Measurements from ENCODE around the gene EIF3J.
"Not testable (repeated sequence)": the region's sequence is repeated elsewhere in the genome, so short reads cannot be mapped to it uniquely, and the experiment has no call there.

The EIF3J gene, protein sequence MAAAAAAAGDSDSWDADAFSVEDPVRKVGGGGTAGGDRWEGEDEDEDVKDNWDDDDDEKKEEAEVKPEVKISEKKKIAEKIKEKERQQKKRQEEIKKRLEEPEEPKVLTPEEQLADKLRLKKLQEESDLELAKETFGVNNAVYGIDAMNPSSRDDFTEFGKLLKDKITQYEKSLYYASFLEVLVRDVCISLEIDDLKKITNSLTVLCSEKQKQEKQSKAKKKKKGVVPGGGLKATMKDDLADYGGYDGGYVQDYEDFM

DNA sequence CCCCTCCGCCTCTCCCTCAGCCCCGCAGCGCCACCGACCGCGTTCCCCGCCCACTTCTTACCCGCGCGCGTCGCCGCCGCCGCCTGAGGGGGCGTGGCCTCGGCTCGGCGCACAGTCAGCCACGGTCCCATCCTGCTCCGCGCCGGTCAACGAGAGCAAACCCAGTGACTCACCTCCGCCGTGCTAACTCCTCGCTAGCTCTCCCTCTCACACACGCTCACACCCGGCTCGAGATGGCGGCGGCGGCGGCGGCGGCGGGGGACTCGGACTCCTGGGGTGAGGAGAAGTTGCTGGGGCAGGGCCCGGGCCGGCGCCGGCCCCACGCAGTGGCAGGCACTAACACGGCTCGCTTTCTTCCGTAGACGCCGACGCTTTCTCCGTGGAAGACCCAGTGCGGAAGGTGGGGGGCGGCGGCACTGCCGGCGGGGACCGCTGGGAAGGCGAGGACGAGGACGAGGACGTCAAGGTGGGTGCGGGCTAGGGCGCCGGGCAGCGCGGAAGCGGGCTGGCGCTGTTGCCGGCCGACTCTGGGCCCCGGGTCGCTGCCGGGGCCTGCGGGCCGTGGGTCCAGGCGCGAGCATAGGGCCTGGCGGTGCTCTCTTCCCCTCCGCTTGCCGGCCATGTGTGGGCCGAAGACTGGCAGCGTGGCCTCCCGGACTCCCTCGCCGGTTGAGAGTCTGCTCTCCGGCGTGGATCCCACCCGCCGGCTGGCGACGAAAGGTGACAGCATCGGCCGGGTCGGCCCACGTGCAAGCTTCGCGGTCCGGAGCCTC is at the start of gene EIF3J:
Gene EIF3J (plus strand): TSS at position 186 of the 773 bp plus-strand sequence. CDS start 48 bp downstream, at position 234.
- peak; percentile 95 for DNase-seq (ENCODE audit: low spot score)

DNA sequence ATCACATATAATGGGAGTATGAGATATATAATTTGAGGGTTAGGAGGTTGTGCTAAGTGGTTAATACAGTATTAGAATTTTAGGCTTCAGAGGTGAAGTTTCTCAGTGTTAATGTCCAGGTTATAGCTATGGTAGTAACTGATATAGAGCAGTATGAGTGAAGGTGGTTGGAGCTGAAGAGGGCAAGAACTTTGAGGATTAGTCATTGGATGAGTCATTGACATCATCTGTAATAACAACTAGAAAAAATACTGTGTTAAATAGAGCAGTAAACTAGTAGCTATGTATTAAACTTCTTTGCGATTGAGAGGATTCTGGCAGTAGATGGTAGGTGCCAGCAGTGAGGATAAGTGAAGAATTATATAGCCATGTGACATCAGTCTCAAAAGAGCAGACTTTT is 47.5 kb upstream of the EIF3J start:
- DNase-seq (ENCODE audit: low spot score), result no peak

DNA sequence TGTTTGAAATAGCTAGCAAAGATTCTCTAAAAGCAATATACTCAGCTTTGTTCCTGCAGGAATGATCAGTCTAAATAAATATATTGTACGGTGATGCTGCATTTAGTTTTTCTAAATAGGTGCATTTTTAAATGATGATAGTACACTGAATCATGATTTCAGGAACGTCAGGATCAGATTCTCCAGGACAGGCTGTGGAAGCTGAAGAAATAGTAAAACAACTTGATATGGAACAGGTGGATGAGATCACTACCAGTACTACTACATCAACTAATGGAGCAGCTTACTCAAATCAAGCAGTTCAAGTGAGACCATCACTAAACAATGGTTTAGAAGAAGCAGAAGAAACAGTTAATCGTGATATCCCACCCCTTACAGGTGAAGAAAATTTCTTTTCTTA is 46.3 kb upstream of the EIF3J start:
- DNase-seq (ENCODE audit: low spot score), result no peak

DNA sequence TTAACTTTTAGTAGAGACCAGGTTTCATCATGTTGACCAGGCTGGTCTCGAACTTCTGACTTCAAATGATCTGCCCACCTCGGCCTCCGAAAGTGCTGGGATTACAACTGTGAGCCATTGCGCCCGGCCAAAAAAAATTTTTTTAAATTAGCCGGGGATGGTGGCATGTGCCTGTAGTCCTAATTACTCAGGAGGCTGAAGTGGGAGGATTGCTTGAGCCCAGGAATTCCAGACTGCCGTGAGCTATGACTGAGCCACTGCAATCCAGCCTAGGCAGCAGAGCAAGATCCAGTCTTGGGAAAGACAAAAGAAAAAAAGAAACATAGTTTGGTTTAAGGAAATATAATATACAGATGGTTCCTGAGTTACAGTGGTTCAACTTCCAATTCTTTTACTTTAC is 44.9 kb upstream of the EIF3J start:
- DNase-seq (ENCODE audit: low spot score), result no peak

DNA sequence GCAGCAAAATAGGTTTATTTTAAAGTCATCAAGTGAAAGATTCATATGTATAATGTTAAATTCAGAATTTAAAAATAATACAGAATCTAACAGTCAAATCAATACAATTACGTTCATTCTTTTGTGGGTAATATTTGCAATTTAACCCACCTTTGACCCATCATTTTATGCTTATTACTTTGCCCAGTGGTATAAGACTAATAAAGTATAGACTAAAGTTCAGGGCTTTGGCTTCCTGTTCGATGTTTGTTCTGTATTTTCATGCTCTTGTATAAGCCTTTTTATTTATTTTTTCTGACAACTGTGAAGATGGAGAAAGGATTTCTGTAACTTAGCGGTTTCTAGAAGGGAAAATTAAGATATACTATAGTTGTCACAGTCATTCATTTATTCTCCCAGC is 44.3 kb upstream of the EIF3J start:
- no peak for DNase-seq (ENCODE audit: low spot score)

DNA sequence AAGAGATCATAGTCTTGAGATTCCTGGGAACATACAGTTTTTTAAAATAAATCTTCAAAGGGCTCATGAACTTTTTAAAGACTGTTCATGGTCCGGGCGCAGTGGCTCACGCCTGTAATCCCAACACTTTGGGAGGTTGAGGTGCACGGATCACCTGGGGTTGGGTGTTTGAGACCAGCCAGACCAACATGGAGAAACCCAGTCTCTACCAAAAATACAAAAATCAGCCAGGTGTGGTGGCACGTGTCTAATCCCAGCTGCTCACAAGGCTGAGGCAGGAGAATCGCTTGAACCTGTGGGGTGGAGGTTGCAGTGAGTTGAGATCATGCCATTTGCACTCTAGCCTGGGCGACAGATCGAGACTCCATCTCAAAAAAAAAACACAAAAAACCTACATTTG is 41.4 kb upstream of the EIF3J start:
- no peak for DNase-seq (ENCODE audit: low spot score)

DNA sequence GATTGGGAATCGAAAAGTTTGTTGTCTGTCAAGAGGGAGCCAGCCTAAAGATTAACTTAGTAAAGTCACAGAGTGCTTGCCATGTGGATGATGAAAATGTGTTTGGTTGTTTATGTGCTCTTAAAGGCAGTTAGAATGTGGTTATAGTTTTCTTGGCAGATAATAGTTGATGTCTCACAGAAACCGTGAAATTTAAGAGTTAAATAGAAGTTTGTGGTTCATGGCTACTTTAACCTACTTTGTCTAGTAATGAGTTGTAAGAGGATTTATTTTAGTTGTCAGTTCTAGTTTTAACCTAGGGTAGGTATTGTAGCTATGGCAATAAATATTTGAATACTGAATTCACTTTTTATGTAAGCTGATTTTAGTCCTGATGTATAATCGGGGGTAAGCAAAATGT is 36.4 kb upstream of the EIF3J start:
- no peak for DNase-seq (ENCODE audit: low spot score)

DNA sequence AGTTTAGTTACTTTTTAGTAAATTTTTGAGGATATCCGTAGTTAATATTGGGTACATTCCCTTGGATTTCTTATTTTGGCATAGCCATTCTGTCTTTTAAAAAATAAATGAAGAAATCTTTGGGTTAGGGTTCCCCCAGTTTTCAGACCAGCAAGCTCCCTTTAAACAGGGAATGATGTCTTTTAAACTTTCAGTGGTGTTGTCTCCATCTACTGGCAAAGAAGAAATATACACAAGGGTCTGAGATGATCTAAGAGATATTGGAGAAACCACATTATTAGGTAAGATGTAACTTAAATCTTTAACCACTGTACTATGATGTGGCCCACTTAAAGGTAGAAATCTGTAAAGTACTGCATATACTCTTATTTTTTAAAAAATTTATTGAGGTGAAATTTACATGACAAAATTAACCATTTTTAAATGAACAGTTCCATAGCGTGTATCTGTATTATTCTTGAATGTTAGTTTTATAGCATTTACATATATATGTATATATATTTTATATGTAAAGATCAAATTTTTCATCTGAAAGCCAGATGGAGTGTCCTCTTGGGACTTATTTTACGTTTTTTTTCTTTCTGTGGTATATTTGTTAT is 35.1 kb upstream of the EIF3J start:
- peak; percentile 22 for DNase-seq (ENCODE audit: low spot score)

DNA sequence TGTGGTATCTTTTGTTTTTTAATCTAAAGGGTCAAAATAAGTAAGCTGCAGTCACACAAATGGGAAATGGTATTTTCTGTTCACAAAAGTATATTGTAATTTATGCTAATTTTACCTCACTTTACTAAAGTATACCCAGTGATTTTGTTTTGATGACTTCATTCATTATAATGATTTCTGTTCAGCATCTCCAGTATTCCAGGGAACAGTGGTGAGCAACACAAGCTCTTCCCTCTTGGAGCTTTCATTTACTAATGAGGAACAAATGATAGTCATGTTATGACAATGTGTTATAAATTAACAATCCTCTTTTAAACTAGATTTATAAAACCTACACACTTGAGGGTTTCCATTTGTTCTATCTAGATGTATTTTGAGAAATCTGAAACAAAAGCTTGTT is 20.5 kb upstream of the EIF3J start:
- DNase-seq (ENCODE audit: low spot score), result no peak

DNA sequence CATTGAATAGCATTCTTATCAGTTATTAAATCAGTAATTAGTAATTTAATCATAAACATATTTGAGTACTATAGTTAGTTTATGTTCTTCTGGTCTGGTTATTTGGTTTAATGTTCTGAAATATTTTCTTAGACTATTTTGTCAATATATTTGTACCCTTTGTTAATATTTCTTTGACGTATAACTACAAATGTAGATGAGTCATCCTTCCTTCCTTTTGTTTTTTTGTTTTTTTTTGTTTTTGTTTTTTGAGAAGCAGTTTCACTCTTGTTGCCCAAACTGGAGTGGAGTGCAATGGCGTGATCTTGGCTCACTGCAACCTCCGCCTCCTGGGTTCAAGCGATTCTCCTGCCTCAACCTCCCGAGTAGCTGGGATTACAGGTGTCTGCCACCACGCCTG is 17.4 kb upstream of the EIF3J start:
- DNase-seq (ENCODE audit: low spot score), result no peak

DNA sequence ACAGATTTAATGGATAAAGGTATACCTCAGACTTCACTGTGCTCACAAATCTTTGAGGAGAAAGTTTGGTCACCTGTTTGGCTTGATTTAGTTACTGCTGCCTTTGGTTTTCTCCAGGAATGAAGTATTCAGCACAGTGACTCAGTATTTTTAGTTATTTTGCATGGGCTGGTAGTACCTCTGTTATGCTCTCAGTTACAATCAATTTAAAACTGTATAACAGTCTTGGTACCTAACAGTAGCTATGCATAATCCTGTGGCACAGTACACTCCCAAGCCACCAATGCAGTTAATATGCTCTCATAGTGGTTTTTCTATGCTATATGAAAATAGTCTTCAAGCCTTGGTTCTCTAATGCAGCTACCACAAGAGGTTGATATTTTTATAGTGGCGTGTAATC is 11.9 kb upstream of the EIF3J start:
- no peak for DNase-seq (ENCODE audit: low spot score)

DNA sequence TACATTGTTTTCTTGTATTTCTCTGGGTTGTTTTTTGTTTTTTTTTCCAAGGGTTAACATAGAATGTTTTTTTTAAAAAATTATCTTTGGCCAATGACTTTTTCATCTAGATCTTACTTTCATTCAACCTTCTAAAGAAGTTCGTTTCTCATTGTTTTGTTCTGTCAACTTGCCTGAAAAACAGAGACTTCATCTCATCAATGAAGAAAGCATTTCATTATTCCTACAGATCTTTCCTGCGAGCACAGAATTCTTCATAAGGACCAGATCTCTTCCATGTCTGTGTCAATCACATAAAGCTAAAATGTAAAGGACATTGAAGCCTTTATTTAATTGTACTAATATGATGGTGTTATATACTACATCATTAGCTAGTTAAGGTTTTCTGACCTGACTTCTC is 9.7 kb upstream of the EIF3J start:
- DNase-seq (ENCODE audit: low spot score), result no peak

DNA sequence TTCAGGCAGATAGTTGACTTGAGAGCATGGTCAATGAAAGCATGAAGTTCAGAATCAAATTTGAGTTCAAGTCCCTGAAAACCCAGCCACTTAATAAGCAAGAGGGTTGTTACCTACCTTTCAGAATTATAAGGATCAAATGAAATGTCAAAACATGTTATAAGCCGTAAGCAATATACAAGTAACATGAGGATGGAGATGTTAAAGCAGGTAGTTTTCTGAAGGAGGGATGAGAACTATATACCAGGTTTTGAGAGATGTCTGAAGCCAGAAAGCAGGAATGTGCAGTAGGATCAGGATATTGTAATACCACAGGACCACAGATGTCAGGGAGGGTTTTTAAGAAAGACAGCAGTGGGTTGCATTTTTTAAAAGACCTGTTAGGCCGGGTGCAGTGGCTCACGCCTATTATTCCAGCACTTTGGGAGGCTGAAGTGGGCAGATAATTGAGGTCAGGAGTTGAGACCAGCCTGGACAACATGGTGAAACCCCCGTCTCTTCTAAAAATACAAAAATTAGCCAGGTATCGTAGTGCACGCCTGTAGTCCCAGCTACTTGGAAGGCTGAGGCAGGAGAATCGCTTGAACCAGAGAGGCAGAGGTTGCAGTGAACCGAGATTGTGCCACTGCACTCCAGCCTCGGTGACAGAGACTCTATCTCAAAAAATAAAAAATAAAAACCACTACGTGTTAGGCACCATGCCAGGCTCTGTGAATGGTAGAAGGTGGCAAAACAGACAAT is 6.9 kb upstream of the EIF3J start:
- DNase-seq (ENCODE audit: low spot score), result no peak

DNA sequence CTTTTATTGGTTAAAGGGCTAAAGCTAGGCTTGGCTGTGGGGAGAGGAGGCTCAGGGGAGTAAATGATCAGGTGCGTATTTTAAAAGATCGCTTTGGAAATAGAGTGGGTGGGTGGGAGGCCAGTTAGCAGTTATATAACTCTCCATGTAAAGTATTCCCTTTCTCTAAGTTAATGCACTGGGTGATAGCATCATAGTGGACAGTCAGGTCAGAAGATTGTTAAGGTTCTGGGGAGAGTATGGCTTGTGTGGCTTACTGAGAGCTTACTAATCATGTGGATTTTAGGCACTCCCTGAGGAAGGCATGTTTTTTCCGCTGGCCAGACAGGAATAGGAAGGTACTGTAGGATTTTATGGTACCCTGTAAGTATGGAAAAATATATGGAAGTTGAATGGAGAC is 6.3 kb upstream of the EIF3J start:
- no peak for DNase-seq (ENCODE audit: low spot score)

DNA sequence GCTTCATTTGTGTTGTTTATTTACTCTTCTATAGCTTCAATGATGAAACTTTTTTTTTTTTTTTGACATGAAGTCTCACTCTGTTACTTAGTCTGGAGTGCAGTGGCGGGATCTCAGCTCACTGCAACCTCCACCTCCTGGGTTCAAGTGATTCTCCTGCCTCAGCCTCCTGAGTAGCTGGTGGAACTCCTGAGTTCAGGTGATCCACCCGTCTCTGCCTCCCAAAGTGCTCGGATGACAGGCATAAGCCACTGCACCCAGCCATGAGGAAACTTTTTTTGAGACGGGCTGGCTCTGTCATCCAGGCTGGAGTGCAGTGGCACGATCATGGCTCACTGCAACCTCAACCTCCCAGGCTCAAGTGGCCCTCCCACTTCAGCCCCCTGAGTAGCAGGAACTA is 4.7 kb upstream of the EIF3J start:
- DNase-seq (ENCODE audit: low spot score), result not testable (repeated sequence)

DNA sequence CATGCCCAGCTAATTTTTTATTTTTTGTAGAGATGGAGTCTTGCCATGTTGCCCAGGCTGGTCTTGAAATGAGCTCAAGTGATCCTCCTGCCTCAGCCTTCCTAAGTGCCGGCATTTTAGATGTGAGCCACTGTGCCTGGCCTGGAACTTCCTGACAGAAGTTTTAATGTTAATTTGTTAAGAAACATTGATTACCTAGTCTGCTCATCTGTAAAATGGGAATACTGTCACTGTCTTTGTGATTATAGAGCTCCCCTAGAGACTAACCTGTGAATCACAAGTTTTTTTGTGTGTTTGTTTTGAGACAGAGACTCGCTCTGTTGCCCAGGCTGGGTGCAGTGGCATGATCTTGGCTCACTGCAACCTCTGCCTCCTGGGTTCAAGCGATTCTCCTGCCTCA is 4.3 kb upstream of the EIF3J start:
- no peak for DNase-seq (ENCODE audit: low spot score)

DNA sequence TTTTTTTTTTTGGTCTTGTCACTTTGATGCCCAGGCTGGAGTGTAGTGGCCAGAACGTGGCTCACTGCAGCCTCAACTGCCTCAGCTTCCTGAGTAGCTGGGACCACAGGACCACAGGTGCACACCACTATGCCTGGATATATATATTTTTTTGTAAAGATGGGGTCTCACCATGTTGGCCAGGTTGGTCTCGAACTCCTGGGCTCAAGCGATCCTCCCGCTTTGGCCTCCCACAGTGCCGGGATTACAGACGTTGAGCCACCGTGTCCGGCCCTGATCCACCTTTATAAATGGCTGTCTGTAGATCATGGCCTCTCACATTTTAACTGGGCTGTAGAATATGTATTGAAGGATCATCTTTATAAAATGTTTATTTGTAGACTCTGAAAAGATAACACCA is 1.9 kb upstream of the EIF3J start:
- DNase-seq (ENCODE audit: low spot score), result no peak

DNA sequence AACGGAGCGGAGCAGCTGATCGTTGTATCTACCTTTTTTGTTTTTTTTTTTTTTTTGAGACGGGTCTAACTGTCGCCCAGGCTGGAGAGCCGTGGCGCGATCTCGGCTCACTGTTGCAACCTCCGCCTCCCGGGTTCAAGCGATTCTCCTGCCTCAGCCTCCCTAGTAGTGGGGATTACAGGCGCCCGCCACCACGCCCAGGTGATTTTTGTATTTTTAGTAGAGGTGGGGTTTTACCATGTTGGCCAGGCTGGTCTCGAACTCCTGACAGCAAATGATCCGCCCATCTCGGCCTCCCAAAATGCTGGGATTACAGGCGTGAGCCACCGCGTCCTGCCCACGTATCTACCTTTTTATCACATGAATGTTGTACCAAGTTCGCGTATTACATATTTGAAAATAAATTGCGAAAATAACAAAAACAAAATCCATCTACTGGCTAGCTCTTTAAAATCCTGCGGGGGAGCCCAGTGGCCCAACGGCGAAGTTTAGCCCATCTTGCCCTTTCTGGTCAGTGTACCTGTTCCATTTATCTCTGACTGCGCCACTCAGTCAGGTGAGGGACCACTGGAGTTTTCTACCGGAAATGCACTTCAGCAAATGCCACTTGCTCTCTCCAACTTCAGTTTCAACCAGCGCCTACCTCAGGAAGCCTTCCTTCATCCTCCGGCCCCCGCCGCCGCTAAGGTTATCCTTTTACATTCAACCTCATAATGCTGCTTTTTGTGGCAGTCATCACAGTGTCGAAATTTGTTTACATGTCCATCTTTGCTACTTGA is 1.2 kb upstream of the EIF3J start:
- DNase-seq (ENCODE audit: low spot score), result peak; percentile 15

DNA sequence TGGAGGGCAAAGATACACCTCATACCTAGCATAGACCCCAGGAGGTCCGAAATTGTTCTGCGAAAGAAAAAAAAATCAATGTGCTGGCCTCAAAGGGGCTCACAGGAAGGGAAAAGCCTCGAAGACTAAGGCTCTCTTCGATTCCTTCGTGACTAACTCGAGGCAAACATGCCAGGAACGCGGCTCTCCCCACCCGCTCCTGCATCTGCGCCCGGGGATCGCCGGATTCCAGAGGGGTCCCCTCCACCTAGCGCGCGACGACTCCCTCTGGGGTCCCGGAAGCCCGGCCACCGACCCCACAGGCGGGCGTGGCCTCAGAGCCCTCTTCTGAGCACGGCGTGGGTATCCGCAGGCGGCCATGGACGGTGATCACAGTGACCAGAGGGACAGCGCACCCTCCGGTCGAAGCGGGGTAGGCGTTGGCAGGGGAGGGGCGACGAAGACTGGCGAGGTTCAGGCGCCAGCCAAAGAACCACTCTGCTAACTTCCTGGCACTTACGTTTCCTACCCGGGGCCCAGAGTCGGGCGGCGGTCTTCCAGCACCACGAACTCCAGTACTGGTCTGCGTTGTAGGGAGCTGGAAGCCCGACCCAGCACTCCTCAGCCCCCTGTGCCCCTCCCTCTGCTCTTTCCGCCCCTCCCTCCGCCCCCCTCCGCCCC is 515 bp upstream of the EIF3J start:
- no peak for DNase-seq (ENCODE audit: low spot score)

DNA sequence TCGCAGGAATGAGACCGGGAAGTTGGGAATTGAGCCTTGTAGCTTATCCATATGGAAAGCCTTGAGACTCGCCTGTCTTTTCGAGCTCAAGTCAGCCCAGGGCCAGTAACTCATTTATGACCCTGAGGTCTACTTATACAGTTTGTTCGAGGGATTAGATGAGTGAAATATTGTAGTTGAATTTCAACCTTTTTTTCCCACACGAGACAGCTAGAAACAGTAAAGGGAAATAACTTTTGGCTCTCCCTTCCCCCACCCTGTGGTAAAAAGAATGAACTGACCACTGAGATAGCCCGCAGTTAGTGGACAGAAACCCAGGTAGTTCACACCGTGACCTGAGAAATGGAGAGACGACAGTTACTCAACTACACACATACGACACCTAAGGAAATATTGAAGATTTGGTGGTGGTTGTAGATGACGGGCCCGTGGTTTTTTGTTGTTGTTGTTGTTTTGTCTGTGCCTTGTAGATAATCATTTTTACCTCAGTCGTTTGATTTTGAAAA is 841 bp downstream of the EIF3J start:
- DNase-seq (ENCODE audit: low spot score), result no peak

DNA sequence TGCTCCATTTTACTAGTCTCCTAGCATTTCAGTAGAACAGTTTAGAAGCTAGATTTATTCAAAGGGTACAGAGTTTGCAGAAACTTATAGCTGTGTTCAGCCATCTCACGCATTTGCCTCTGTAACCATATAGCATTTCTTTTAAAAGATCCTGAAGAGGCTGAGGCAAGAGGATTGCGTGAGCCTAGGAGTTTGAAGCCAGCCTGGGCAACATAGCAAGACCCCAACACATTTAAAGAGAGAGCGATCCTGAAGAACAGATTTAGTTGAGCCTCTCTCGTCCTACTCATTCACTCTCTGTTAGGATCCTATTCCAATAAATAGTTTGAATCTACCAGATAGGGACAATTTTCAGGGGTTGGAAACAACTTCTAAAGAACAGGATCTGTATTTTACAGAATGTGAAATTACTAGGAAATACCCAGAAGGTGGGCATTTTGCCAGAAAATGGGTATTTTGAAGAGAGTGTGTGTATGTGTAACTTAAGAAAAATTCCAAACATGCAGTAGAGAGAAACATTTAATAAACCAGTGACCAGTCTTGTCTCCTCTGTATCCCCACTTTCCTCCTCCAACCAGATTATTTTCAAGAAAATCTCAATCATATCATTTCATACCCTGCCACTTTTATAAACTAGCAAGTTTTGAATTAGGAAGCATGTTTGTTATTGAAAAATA is 4.5 kb downstream of the EIF3J start:
- DNase-seq (ENCODE audit: low spot score), result no peak
